ENCODE measurements around the gene SASS6. TPM values are rescaled to one million over a fixed set of nuclear protein-coding genes. Genes with fewer than 3 reads are reported as not detected.

Gene SASS6
- total and polyA plus RNA-seq, 9 of the 15 experiments (the other 6 are each of a cell fraction or from before 2014, with no cell fraction given): 11.6 to 34.1 (median 18.0) TPM

DNA sequence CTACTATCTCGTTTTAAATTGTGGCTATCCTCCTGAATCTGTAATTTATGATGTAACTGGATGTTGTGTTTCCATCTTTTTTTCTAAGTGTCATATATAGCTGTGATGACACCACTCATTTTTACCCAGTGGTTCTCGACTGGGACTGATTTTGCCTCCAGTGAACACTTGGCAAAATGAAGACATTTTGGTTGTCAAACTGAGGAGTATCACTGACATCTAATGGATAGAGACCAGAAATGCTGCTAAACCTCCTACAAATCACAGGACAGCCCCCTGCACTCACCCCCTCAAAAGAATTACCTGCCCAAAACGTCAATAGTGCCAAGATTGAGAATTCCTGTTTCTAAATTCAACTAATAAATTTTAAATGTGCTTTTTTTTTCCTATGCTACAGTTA, 2.1 kb upstream of the SASS6 start:
- 48% methylated on average over 3 of the region's 3 CpGs for WGBS (ENCODE audit: insufficient coverage, low coverage, missing lambda C conversion rate)
- H3K27me3 ChIP-seq (ENCODE audit: control insufficient read depth in 2 of 2, insufficient read depth in 2 of 2, low read length in 2 of 2): no peaks in the 10 kb centered on the region
- H3K79me2 ChIP-seq (ENCODE audit: control insufficient read depth, insufficient read depth, low read length): peaks cover 59% of the 10 kb centered on the region
- ATAC-seq (no peak), FAIRE-seq (no peak), DNase-seq (ENCODE audit: extremely low read depth in 1 of 4, low spot score in 3 of 4) (peak in 1 of 4 experiments; percentile 23)
- intact Hi-C loops (cut with micrococcal nuclease): loop anchor here (2.0 to 10.0 kb wide), 6 partner anchors 96 to 760 kb away; partner anchors contain the start of genes CDC14A, DBT, EXTL2 and RTCA
- H2AFZ ChIP-seq (ENCODE audit: low read depth, low read length): no peak overlapping the region
- in situ Hi-C loops (cut with MboI): no loop called here
- peaks cover 3 to 6% of the 10 kb centered on the region in 2 experiments; a peak in 2 of 5 replicates for H3K4me1 ChIP-seq (replicated peaks in 1 of 2; ENCODE audit: control insufficient read depth in 2 of 2, insufficient read depth in 2 of 2, low read length in 2 of 2)
- no TSS peak for BruUV-seq (replicated peaks)
- H3K9ac ChIP-seq (ENCODE audit: insufficient read depth in 1 of 2, low read depth in 2 of 2, low read length in 2 of 2): no peak overlapping the region
- POLR2A ChIA-PET: no interaction called here
- H3K27ac ChIP-seq (ENCODE audit: extremely low read depth, low read depth, low read length): no peak overlapping the region
- H3K36me3 ChIP-seq (ENCODE audit: control insufficient read depth, insufficient read depth, low read length): peaks cover 54% of the 10 kb centered on the region
- CTCF ChIA-PET (ENCODE audit: low intra/inter-chr PET ratio): interaction anchor here (0.6 kb wide), 1 partner anchor 301 kb away, joined by 3 read pairs; no protein-coding TSS in a partner anchor
- no peaks in the 10 kb centered on the region for H3K9me3 ChIP-seq (replicated peaks; ENCODE audit: control insufficient read depth, insufficient read depth, low read depth, low read length)
- H4K20me1 ChIP-seq (replicated peaks; ENCODE audit: control insufficient read depth, insufficient read depth, low read length): 0 out of 2 replicates have a peak, but pooled peaks cover 3% of the 10 kb centered on the region
- H3K9me1 ChIP-seq (ENCODE audit: control insufficient read depth, insufficient read depth, low read length): no peaks in the 10 kb centered on the region
- H3K4me3 ChIP-seq: no peak overlapping the region
- TF ChIP-seq, protein P1, sequence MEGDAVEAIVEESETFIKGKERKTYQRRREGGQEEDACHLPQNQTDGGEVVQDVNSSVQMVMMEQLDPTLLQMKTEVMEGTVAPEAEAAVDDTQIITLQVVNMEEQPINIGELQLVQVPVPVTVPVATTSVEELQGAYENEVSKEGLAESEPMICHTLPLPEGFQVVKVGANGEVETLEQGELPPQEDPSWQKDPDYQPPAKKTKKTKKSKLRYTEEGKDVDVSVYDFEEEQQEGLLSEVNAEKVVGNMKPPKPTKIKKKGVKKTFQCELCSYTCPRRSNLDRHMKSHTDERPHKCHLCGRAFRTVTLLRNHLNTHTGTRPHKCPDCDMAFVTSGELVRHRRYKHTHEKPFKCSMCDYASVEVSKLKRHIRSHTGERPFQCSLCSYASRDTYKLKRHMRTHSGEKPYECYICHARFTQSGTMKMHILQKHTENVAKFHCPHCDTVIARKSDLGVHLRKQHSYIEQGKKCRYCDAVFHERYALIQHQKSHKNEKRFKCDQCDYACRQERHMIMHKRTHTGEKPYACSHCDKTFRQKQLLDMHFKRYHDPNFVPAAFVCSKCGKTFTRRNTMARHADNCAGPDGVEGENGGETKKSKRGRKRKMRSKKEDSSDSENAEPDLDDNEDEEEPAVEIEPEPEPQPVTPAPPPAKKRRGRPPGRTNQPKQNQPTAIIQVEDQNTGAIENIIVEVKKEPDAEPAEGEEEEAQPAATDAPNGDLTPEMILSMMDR (IDR thresholded peaks at IDR 0.05 in 2 of 3, conservative IDR thresholded peaks at IDR 0.05 in 1 of 3; ENCODE audit: insufficient read depth in 2 of 3, low read depth in 1 of 3, low read length in 3 of 3): peak in 2 of 3 experiments; percentile 16 to 22; a peak in 1 of 6 replicates
- TF ChIP-seq SP1 (CRISPR knock-in tag; IDR thresholded peaks at IDR 0.05) (no peak), ZNF445 (CRISPR knock-in tag; IDR thresholded peaks at IDR 0.05; ENCODE audit: low read depth) (no peak), RAD21 (CRISPR knock-in tag; conservative IDR thresholded peaks at IDR 0.05 in 1 of 2, IDR thresholded peaks at IDR 0.05 in 1 of 2) (peak in 1 of 2 experiments; percentile 24; a peak in 1 of 4 replicates), KLF16 (IDR thresholded peaks at IDR 0.05) (no peak)
- TF ChIP-seq, protein P2, sequence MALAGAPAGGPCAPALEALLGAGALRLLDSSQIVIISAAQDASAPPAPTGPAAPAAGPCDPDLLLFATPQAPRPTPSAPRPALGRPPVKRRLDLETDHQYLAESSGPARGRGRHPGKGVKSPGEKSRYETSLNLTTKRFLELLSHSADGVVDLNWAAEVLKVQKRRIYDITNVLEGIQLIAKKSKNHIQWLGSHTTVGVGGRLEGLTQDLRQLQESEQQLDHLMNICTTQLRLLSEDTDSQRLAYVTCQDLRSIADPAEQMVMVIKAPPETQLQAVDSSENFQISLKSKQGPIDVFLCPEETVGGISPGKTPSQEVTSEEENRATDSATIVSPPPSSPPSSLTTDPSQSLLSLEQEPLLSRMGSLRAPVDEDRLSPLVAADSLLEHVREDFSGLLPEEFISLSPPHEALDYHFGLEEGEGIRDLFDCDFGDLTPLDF (CRISPR knock-in tag; IDR thresholded peaks at IDR 0.05): no peak
- TF ChIP-seq, protein P3, sequence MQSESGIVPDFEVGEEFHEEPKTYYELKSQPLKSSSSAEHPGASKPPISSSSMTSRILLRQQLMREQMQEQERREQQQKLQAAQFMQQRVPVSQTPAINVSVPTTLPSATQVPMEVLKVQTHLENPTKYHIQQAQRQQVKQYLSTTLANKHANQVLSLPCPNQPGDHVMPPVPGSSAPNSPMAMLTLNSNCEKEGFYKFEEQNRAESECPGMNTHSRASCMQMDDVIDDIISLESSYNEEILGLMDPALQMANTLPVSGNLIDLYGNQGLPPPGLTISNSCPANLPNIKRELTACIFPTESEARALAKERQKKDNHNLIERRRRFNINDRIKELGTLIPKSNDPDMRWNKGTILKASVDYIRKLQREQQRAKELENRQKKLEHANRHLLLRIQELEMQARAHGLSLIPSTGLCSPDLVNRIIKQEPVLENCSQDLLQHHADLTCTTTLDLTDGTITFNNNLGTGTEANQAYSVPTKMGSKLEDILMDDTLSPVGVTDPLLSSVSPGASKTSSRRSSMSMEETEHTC (IDR thresholded peaks at IDR 0.05): no peak
- no peak overlapping the region for H3K4me2 ChIP-seq (ENCODE audit: insufficient read depth, low read length)

All from K562 (cell line).